IMR-90 (cell line): ENCODE data around the gene STAB1. TPM values are rescaled to one million over a fixed set of nuclear protein-coding genes. Genes with fewer than 3 reads are reported as not detected.

Experiments used
- ATAC-seq: fragments of 200-7000 bp; cut with Tn5 transposase; 2 replicates; pipeline ENCODE4 v1.9.1; 2020; ENCODE audit warnings: low read depth, mild to moderate bottlenecking, moderate library complexity
- BruUV-seq: library from RNA; stranded (reverse); fragments of 400-500 nt; replicated peaks from 2 replicates; lab custom pipeline; 2021; lab: Mats Ljungman, UMichigan
- CTCF ChIA-PET: fragments of 300-600 bp; formaldehyde crosslinking; extraction: SDS; loops from one replicate; lab custom pipeline; 2021; ENCODE audit warnings: antibody characterized with exemption; lab: Yijun Ruan, JAX
- POLR2A ChIA-PET: fragments of 300-600 bp; sonication (Branson Sonifier 250); formaldehyde crosslinking; loops from one replicate; lab custom pipeline; 2022; ENCODE audit warnings: antibody characterized with exemption; ENCODE audit not compliant: unreplicated experiment; lab: Charles Lee
- DNase-seq: peaks from one replicate; pipeline ENCODE4 v3.0.0; 2013
- H2AFZ ChIP-seq: replicated peaks from 2 replicates; pipeline ENCODE3; 2013; ENCODE audit warnings: low read length, mild to moderate bottlenecking; ENCODE audit not compliant: poor library complexity
- H2AK5ac ChIP-seq: 2 replicates; pipeline ENCODE4 v1.6.1; 2013; ENCODE audit warnings: low read depth, low read length, inconsistent platforms
- H2AK9ac ChIP-seq: replicated peaks from 2 replicates; pipeline ENCODE3; 2013; ENCODE audit warnings: mild to moderate bottlenecking, low read depth, low read length, moderate library complexity; ENCODE audit not compliant: poor library complexity
- H2BK120ac ChIP-seq: 2 replicates; pipeline ENCODE4 v1.6.1; 2013; ENCODE audit warnings: low read depth, low read length, inconsistent platforms
- H2BK15ac ChIP-seq: 3 replicates; pipeline ENCODE4 v1.6.1; 2013; ENCODE audit warnings: low read depth, low read length, inconsistent platforms
- H2BK20ac ChIP-seq: 2 replicates; pipeline ENCODE4 v1.6.1; 2013; ENCODE audit warnings: low read depth, mild to moderate bottlenecking, inconsistent platforms, low read length, moderate library complexity
- H2BK5ac ChIP-seq: 2 replicates; pipeline ENCODE4 v1.6.1; 2013; ENCODE audit warnings: mild to moderate bottlenecking, low read depth, low read length, inconsistent platforms; ENCODE audit not compliant: poor library complexity, severe bottlenecking
- H3K14ac ChIP-seq: replicated peaks from 2 replicates; pipeline ENCODE4 v1.6.1; 2013; ENCODE audit warnings: low read depth, low read length, inconsistent platforms
- H3K18ac ChIP-seq: 2 replicates; pipeline ENCODE4 v1.6.1; 2013; ENCODE audit warnings: low read depth, low read length, control low read depth
- H3K23ac ChIP-seq: 2 replicates; pipeline ENCODE4 v1.6.1; 2013; ENCODE audit warnings: low read depth, low read length, inconsistent platforms
- H3K27ac ChIP-seq: 2 replicates; pipeline ENCODE4 v1.5.1; 2013; ENCODE audit warnings: mild to moderate bottlenecking, control low read depth, low read length; ENCODE audit not compliant: insufficient read depth
- H3K27me3 ChIP-seq: 2 replicates; pipeline ENCODE4 v1.6.1; 2013; ENCODE audit warnings: low read length; ENCODE audit not compliant: control insufficient read depth, insufficient read depth
- H3K36me3 ChIP-seq: 2 replicates; pipeline ENCODE4 v1.6.1; 2013; ENCODE audit warnings: low read length, mixed read lengths; ENCODE audit not compliant: control insufficient read depth, insufficient read depth
- H3K4ac ChIP-seq: 2 replicates; pipeline ENCODE4 v1.6.1; 2013; ENCODE audit warnings: low read depth, low read length, inconsistent platforms
- H3K4me1 ChIP-seq: 2 replicates; pipeline ENCODE4 v1.6.1; 2013; ENCODE audit warnings: low read length, mixed read lengths; ENCODE audit not compliant: control insufficient read depth, insufficient read depth
- H3K4me2 ChIP-seq: 2 replicates; pipeline ENCODE4 v1.6.1; 2013; ENCODE audit warnings: low read depth, mild to moderate bottlenecking, control low read depth, low read length, moderate library complexity
- H3K4me3 ChIP-seq: 2 replicates; pipeline ENCODE4 v1.5.1; 2013; ENCODE audit warnings: low read depth, mild to moderate bottlenecking, control low read depth, low read length, moderate library complexity; ENCODE audit not compliant: insufficient read depth
- H3K56ac ChIP-seq: 2 replicates; pipeline ENCODE4 v1.6.1; 2013; ENCODE audit warnings: low read length, inconsistent platforms; ENCODE audit not compliant: insufficient read depth; ENCODE audit errors: extremely low read depth
- H3K79me1 ChIP-seq, 2 experiments: 2 replicates each; pipeline ENCODE4 v1.6.1; 2013; ENCODE audit warnings: low read length in 2 of 2, inconsistent platforms in 1 of 2, low read depth in 1 of 2
- H3K9ac ChIP-seq: 2 replicates; pipeline ENCODE4 v1.6.1; 2013; ENCODE audit warnings: low read depth, low read length, control low read depth
- H3K9me1 ChIP-seq: 2 replicates; pipeline ENCODE4 v1.6.1; 2013; ENCODE audit warnings: low read length, inconsistent platforms; ENCODE audit not compliant: insufficient read depth
- H3K9me3 ChIP-seq: 2 replicates; pipeline ENCODE4 v1.6.1; 2013; ENCODE audit warnings: low read length; ENCODE audit not compliant: control insufficient read depth, insufficient read depth
- H4K20me1 ChIP-seq: 2 replicates; pipeline ENCODE4 v1.6.1; 2013; ENCODE audit warnings: low read length, inconsistent platforms; ENCODE audit not compliant: insufficient read depth
- H4K5ac ChIP-seq: 2 replicates; pipeline ENCODE4 v1.6.1; 2013; ENCODE audit warnings: mild to moderate bottlenecking, low read depth, low read length, control low read depth
- H4K8ac ChIP-seq, 2 experiments: 2 replicates each; pipeline ENCODE4 v1.6.1; 2013; ENCODE audit warnings: low read depth in 2 of 2, low read length in 2 of 2, control low read depth in 1 of 2, inconsistent platforms in 1 of 2
- H4K91ac ChIP-seq: 2 replicates; pipeline ENCODE4 v1.6.1; 2013; ENCODE audit warnings: low read depth, low read length, inconsistent platforms; ENCODE audit not compliant: insufficient read depth
- BHLHE40 ChIP-seq: fragments of 150-350 bp; IDR thresholded peaks from 2 replicates; pipeline ENCODE4 v1.6.1; 2016; ENCODE audit warnings: mild to moderate bottlenecking, low read depth, low read length
- CEBPB ChIP-seq: IDR thresholded peaks from 2 replicates; pipeline ENCODE4 v1.6.1; 2012; ENCODE audit warnings: low read depth, low read length, improper control_type of control experiment
- CHD1 ChIP-seq: IDR thresholded peaks from 2 replicates; pipeline ENCODE4 v1.6.1; 2012; ENCODE audit warnings: low read depth, low read length, improper control_type of control experiment
- ELK1 ChIP-seq: fragments of 150-350 bp; IDR thresholded peaks from 2 replicates; pipeline ENCODE4 v1.6.1; 2016; ENCODE audit warnings: low read depth, mild to moderate bottlenecking, low read length, moderate library complexity, borderline replicate concordance
- FOS ChIP-seq: fragments of 150-350 bp; IDR thresholded peaks from 2 replicates; pipeline ENCODE4 v1.6.1; 2016; ENCODE audit warnings: low read depth, low read length
- MAFK ChIP-seq: IDR thresholded peaks from 2 replicates; pipeline ENCODE4 v1.6.1; 2012; ENCODE audit warnings: low read depth, low read length, improper control_type of control experiment
- MAZ ChIP-seq: IDR thresholded peaks from 2 replicates; pipeline ENCODE4 v1.6.1; 2012; ENCODE audit warnings: low read depth, mild to moderate bottlenecking, low read length, improper control_type of control experiment, moderate library complexity, borderline replicate concordance
- MXI1 ChIP-seq: IDR thresholded peaks from 2 replicates; pipeline ENCODE4 v1.6.1; 2012; ENCODE audit warnings: low read depth, mild to moderate bottlenecking, low read length, moderate library complexity, borderline replicate concordance
- NFE2L2 ChIP-seq: fragments of 150-350 bp; IDR thresholded peaks from 2 replicates; pipeline ENCODE4 v1.6.1; 2016; ENCODE audit warnings: low read depth, mild to moderate bottlenecking, low read length
- POLR2A ChIP-seq: IDR thresholded peaks from 2 replicates; pipeline ENCODE4 v1.6.1; 2012; ENCODE audit warnings: mild to moderate bottlenecking, low read depth, low read length
- RAD21 ChIP-seq: IDR thresholded peaks from 2 replicates; pipeline ENCODE4 v1.6.1; 2012; ENCODE audit warnings: low read length, improper control_type of control experiment
- RCOR1 ChIP-seq: IDR thresholded peaks from 2 replicates; pipeline ENCODE4 v1.6.1; 2012; ENCODE audit warnings: mild to moderate bottlenecking, low read length, improper control_type of control experiment; ENCODE audit not compliant: insufficient replicate concordance
- RFX5 ChIP-seq: IDR thresholded peaks from 2 replicates; pipeline ENCODE4 v1.8.0; 2012; ENCODE audit warnings: low read depth, mild to moderate bottlenecking, low read length, moderate library complexity
- SMC3 ChIP-seq: fragments of 150-350 bp; IDR thresholded peaks from 2 replicates; pipeline ENCODE4 v1.6.1; 2016; ENCODE audit warnings: low read depth, mild to moderate bottlenecking, antibody characterized with exemption, low read length, moderate library complexity
- WGBS, 2 experiments: methylation state at CpG; one replicate each; pipeline versions ENCODE4 v1.1.5 to v1.1.7; 2013; ENCODE audit warnings: missing lambda C conversion rate in 2 of 2; ENCODE audit not compliant: insufficient read length in 1 of 2; ENCODE audit errors: extremely low coverage in 2 of 2; 5-methylcytosine and 5-hydroxymethylcytosine counted together
- dilution Hi-C: fragments of 300-500 bp; cut with HindIII; formaldehyde crosslinking; loops from one replicate; pipeline ENCODE4 v1.14.3; 2018; ENCODE audit warnings: low sequenced_read_pairs; ENCODE audit not compliant: unreplicated experiment
- in situ Hi-C: fragments of 300-500 bp; cut with MboI; formaldehyde crosslinking; loops from 3 replicates; pipeline ENCODE4 v1.14.3; 2019; ENCODE audit warnings: low sequenced_read_pairs, inconsistent platforms, mixed read lengths
- intact Hi-C: fragments of 100-400 bp; cut with micrococcal nuclease; formaldehyde crosslinking; loops from 2 replicates; pipeline ENCODE4 v1.10.0; 2022
- polyA plus RNA-seq, 3 experiments: library from polyadenylated mRNA; depleted of rRNA; stranded (reverse); fragments of >200 nt; gene quantifications; 2 replicates each; pipeline ENCODE4 v1.2.3, GENCODE V29; 2012; ENCODE audit warnings: low replicate concordance in 1 of 3
- total RNA-seq: library from RNA; depleted of rRNA; stranded (reverse); fragments of >200 nt; gene quantifications from 2 replicates; pipeline ENCODE4 v1.2.3, GENCODE V29; 2012
- TF ChIP-seq, protein P1 (sequence below): fragments of 150-350 bp; IDR thresholded peaks from 2 replicates; pipeline ENCODE4 v1.6.1; 2017; ENCODE audit warnings: mild to moderate bottlenecking, antibody characterized with exemption, low read length, low read depth
- TF ChIP-seq, protein P2 (sequence below): conservative IDR thresholded peaks from 2 replicates; pipeline ENCODE4 v1.5.1; 2012; ENCODE audit warnings: mild to moderate bottlenecking, low read depth, low read length, improper control_type of control experiment

STAB1 gene
- total and polyA plus RNA-seq, 2 of the 4 experiments (the other 2 are of a cell fraction), result not detected

GRCh38 chr3:52458770-52459545 is 36.2 kb upstream of the STAB1 start:
- dilution Hi-C loops, result no loop called here
- H2BK20ac ChIP-seq, result no peak overlapping the region
- peaks cover 27% of the 10 kb centered on the region for H4K20me1 ChIP-seq
- BruUV-seq, result no TSS peak
- H2BK120ac ChIP-seq, result no peak overlapping the region
- DNase-seq (no peak), ATAC-seq (no peak)
- H3K14ac ChIP-seq, result no peak overlapping the region
- H3K4me3 ChIP-seq, result no peak overlapping the region
- no peak overlapping the region for H4K8ac ChIP-seq
- CTCF ChIA-PET, result no interaction called here
- peaks cover 15% of the 10 kb centered on the region for H3K4me1 ChIP-seq
- H4K91ac ChIP-seq, result no peak overlapping the region
- in situ Hi-C loops, result no loop called here
- no peak overlapping the region for H2AFZ ChIP-seq
- H3K4ac ChIP-seq, result no peak overlapping the region
- no peak overlapping the region for H3K4me2 ChIP-seq
- no peak overlapping the region for H2AK5ac ChIP-seq
- H2BK15ac ChIP-seq, result no peak overlapping the region
- no peak overlapping the region for H3K27ac ChIP-seq
- H4K5ac ChIP-seq, result no peak overlapping the region
- TF ChIP-seq, protein P1, sequence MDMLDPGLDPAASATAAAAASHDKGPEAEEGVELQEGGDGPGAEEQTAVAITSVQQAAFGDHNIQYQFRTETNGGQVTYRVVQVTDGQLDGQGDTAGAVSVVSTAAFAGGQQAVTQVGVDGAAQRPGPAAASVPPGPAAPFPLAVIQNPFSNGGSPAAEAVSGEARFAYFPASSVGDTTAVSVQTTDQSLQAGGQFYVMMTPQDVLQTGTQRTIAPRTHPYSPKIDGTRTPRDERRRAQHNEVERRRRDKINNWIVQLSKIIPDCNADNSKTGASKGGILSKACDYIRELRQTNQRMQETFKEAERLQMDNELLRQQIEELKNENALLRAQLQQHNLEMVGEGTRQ, result no peak
- TF ChIP-seq MAZ, result no peak
- TF ChIP-seq POLR2A, result no peak
- TF ChIP-seq MAFK, result no peak
- no peak for TF ChIP-seq MXI1
- TF ChIP-seq RAD21, result no peak
- TF ChIP-seq SMC3, result no peak
- no peak for TF ChIP-seq CHD1
- TF ChIP-seq, protein P2, sequence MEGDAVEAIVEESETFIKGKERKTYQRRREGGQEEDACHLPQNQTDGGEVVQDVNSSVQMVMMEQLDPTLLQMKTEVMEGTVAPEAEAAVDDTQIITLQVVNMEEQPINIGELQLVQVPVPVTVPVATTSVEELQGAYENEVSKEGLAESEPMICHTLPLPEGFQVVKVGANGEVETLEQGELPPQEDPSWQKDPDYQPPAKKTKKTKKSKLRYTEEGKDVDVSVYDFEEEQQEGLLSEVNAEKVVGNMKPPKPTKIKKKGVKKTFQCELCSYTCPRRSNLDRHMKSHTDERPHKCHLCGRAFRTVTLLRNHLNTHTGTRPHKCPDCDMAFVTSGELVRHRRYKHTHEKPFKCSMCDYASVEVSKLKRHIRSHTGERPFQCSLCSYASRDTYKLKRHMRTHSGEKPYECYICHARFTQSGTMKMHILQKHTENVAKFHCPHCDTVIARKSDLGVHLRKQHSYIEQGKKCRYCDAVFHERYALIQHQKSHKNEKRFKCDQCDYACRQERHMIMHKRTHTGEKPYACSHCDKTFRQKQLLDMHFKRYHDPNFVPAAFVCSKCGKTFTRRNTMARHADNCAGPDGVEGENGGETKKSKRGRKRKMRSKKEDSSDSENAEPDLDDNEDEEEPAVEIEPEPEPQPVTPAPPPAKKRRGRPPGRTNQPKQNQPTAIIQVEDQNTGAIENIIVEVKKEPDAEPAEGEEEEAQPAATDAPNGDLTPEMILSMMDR, result no peak
- TF ChIP-seq FOS, result no peak
- no peak for TF ChIP-seq RFX5
- TF ChIP-seq NFE2L2, result no peak
- TF ChIP-seq RCOR1, result no peak
- no peak for TF ChIP-seq BHLHE40
- TF ChIP-seq CEBPB, result no peak
- TF ChIP-seq ELK1, result no peak
- intact Hi-C loops, result no loop called here
- H3K23ac ChIP-seq, result no peak overlapping the region
- H2AK9ac ChIP-seq, result no peak overlapping the region
- POLR2A ChIA-PET, result no interaction called here
- H3K36me3 ChIP-seq, result peaks cover 40% of the 10 kb centered on the region
- no peak overlapping the region for H3K9ac ChIP-seq
- peaks cover 20% of the 10 kb centered on the region for H3K9me1 ChIP-seq
- H3K9me3 ChIP-seq, result no peaks in the 10 kb centered on the region
- no peaks in the 10 kb centered on the region for H3K27me3 ChIP-seq
- H3K56ac ChIP-seq, result no peak overlapping the region
- H3K18ac ChIP-seq, result no peak overlapping the region
- H3K79me1 ChIP-seq, result peaks cover 37 to 65% of the 10 kb centered on the region in 2 experiments
- 88% methylated on average over 6 of the region's 14 CpGs; no CpG with 5 or more reads in 1 of the 2 experiments for WGBS, 2 experiments
- no peak overlapping the region for H2BK5ac ChIP-seq
